Measurements from ENCODE around the gene SLN. TPM values are rescaled to one million over a fixed set of nuclear protein-coding genes. Genes with fewer than 3 reads are reported as not detected.

The SLN gene
- total and polyA plus RNA-seq, 2 experiments from 2014 or later, result not detected

DNA sequence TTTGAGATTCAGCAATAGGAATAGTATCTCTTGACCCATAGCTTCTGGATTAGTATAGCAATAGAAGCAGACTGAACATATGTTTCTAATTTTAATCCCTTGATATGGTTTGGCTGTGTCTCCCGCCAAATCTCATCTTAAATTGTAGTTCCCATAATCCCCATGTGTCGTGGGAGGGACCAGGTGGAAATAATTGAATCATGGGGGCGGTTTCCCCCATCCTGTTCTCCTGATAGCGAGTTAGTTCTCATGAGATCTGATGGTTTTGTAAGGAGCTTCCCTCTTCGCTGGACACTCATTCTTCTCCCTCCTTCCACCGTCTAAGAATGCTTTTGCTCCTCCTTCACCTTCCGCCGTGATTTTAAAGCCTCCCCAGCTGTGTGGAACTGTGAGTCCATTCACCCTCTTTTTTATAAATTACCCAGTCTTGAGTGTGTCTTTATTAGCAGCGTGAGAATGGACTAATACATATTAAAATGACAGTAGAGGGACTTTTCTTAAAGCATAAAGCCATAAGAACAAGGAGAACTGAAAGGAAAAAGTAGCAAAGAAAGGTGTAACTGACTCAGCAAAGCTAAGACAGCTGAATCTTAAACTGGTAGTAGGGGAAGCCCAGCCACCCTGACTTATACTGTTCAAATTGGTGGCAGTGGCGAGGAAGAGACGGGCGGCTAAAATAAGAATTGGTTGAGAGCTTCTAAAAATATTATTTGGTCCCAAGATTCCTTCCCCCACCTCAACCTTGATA is 20.3 kb upstream of the SLN start:
- no peak overlapping the region for H3K4me2 ChIP-seq (ENCODE audit: unreplicated experiment)
- no peaks in the 10 kb centered on the region for H3K36me3 ChIP-seq (ENCODE audit: low read depth)
- no peak overlapping the region for H3K9ac ChIP-seq
- no peak overlapping the region for H2AFZ ChIP-seq
- 76 to 78% methylated on average over 12 of the region's 12 CpGs for WGBS, 2 experiments (ENCODE audit: low coverage in 1 of 2, low lambda C conversion rate in 2 of 2, missing lambda C conversion rate in 2 of 2)
- no peaks in the 10 kb centered on the region for H4K20me1 ChIP-seq (ENCODE audit: insufficient read depth)
- H3K4me3 ChIP-seq, result no peak overlapping the region
- H3F3A ChIP-seq (ENCODE audit: insufficient read depth), result no peaks in the 10 kb centered on the region
- no peaks in the 10 kb centered on the region for H3K4me1 ChIP-seq (ENCODE audit: insufficient read depth)
- in situ Hi-C loops (cut with MboI), result no loop called here
- H3K27ac ChIP-seq, result no peak overlapping the region
- no peaks in the 10 kb centered on the region for H3K9me3 ChIP-seq (ENCODE audit: low read depth)
- H3K27me3 ChIP-seq (replicated peaks; ENCODE audit: insufficient read depth), result no peaks in the 10 kb centered on the region
- DNase-seq, result no peak
- H3K79me2 ChIP-seq (ENCODE audit: insufficient read depth), result no peaks in the 10 kb centered on the region
- TF ChIP-seq EZH2phosphoT487 (IDR thresholded peaks at IDR 0.05; ENCODE audit: insufficient read depth, low read depth) (no peak), EZH2 (IDR thresholded peaks at IDR 0.05; ENCODE audit: insufficient read depth, poor library complexity, severe bottlenecking) (no peak)
- no peaks in the 10 kb centered on the region for H3K9me2 ChIP-seq (ENCODE audit: insufficient read depth)

DNA sequence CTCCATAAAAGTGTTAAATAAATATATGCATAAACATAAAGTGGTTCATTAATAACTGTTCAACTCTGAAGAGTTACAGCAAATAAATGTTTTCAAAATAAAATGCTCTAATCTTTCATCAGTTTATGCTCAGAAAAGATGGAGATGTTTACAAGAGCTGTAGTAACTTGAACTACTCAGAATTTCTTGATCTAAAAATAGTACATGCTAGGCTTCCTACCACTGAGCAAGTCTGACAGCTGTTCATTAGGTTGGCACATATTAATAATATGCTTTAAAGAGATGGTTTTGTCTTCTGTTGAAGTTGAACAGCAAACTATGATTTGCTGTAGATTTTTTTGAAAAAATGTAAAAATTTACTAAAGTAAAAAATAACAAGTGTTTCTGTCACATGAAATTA is 10.8 kb upstream of the SLN start:
- in situ Hi-C loops (cut with MboI), result no loop called here
- Histone ChIP-seq H3K9me2 (ENCODE audit: insufficient read depth) (no peaks in the 10 kb centered on the region), H3K4me3 (no peak overlapping the region), H4K20me1 (ENCODE audit: insufficient read depth) (no peaks in the 10 kb centered on the region), H3K9me3 (ENCODE audit: low read depth) (no peaks in the 10 kb centered on the region), H3K27me3 (replicated peaks; ENCODE audit: insufficient read depth) (0 out of 2 replicates have a peak, but pooled peaks cover 8% of the 10 kb centered on the region), H3K36me3 (ENCODE audit: low read depth) (no peaks in the 10 kb centered on the region), H3K4me2 (ENCODE audit: unreplicated experiment) (no peak overlapping the region), H3K9ac (no peak overlapping the region), H3F3A (ENCODE audit: insufficient read depth) (peaks cover 9% of the 10 kb centered on the region; the same call in 1 of the 2 replicates), H2AFZ (no peak overlapping the region), H3K27ac (no peak overlapping the region), H3K4me1 (ENCODE audit: insufficient read depth) (peaks cover 12% of the 10 kb centered on the region), H3K79me2 (ENCODE audit: insufficient read depth) (no peaks in the 10 kb centered on the region)
- DNase-seq, result no peak
- TF ChIP-seq EZH2 (IDR thresholded peaks at IDR 0.05; ENCODE audit: insufficient read depth, poor library complexity, severe bottlenecking), result no peak
- no peak for TF ChIP-seq EZH2phosphoT487 (IDR thresholded peaks at IDR 0.05; ENCODE audit: insufficient read depth, low read depth)

DNA sequence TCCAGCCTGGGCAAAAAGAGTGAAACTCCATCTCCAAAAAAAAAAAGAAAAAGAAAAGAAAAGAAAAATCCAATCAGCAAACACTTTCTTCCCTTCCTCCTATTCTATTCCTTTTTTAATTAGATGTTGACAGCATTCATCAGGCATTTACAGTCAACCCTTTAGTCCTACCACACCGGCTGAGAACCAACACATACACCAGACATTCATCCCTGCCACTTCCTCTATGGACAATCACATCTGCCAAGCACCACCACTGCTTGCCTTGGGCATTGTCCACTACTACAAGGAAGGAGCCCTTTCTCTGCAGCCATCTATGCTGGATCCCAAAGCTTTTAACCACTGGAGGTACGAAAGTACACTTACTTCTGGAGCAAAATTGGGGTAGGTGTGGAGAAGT is 9.4 kb upstream of the SLN start:
- H3K9ac ChIP-seq, result no peak overlapping the region
- no peak overlapping the region for H2AFZ ChIP-seq
- TF ChIP-seq EZH2 (IDR thresholded peaks at IDR 0.05; ENCODE audit: insufficient read depth, poor library complexity, severe bottlenecking) (no peak), EZH2phosphoT487 (IDR thresholded peaks at IDR 0.05; ENCODE audit: insufficient read depth, low read depth) (no peak)
- H3K4me1 ChIP-seq (ENCODE audit: insufficient read depth), result peaks cover 19% of the 10 kb centered on the region
- H3K9me3 ChIP-seq (ENCODE audit: low read depth), result no peaks in the 10 kb centered on the region
- no peak overlapping the region for H3K4me3 ChIP-seq
- DNase-seq, result no peak
- WGBS, 2 experiments (ENCODE audit: low coverage in 1 of 2, low lambda C conversion rate in 2 of 2, missing lambda C conversion rate in 2 of 2), result 83 to 91% methylated on average over 2 of the region's 2 CpGs
- H3K9me2 ChIP-seq (ENCODE audit: insufficient read depth), result no peaks in the 10 kb centered on the region
- no peaks in the 10 kb centered on the region for H3K36me3 ChIP-seq (ENCODE audit: low read depth)
- H4K20me1 ChIP-seq (ENCODE audit: insufficient read depth), result no peaks in the 10 kb centered on the region
- 0 out of 2 replicates have a peak, but pooled peaks cover 8% of the 10 kb centered on the region for H3K27me3 ChIP-seq (replicated peaks; ENCODE audit: insufficient read depth)
- in situ Hi-C loops (cut with MboI), result no loop called here
- no peaks in the 10 kb centered on the region for H3K79me2 ChIP-seq (ENCODE audit: insufficient read depth)
- H3K27ac ChIP-seq, result no peak overlapping the region
- peaks cover 9% of the 10 kb centered on the region; the same call in 1 of the 2 replicates for H3F3A ChIP-seq (ENCODE audit: insufficient read depth)
- H3K4me2 ChIP-seq (ENCODE audit: unreplicated experiment), result no peak overlapping the region

DNA sequence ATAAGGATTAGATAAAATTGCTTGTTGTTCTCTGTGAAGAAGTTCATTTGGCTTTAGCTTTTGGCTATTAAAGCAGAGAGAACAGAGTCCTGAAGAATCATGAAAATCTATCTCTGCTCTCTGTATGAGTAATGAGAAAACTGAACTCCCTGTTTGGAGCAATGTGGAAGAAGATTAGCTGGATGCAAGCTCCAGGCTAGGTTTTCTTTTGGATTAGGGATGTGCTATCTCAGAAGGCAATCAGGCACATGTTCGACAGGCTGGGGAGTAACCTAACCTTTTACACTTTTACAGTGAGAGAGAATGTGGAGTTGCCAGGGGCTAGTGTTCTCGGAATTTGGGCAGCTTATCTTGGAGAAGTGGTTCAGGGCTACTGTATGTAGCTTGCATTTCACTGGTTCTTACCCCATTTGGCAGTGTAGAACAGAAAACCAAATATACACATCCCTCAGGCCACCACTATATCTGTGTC is 8.5 kb upstream of the SLN start:
- no peaks in the 10 kb centered on the region for H3K36me3 ChIP-seq (ENCODE audit: low read depth)
- H3K9me2 ChIP-seq (ENCODE audit: insufficient read depth), result no peaks in the 10 kb centered on the region
- no peaks in the 10 kb centered on the region for H3K79me2 ChIP-seq (ENCODE audit: insufficient read depth)
- H3K9ac ChIP-seq, result no peak overlapping the region
- no peaks in the 10 kb centered on the region for H4K20me1 ChIP-seq (ENCODE audit: insufficient read depth)
- 8 to 11% methylated on average over 2 of the region's 2 CpGs for WGBS, 2 experiments (ENCODE audit: low coverage in 1 of 2, low lambda C conversion rate in 2 of 2, missing lambda C conversion rate in 2 of 2)
- peaks cover 9% of the 10 kb centered on the region; the same call in 1 of the 2 replicates for H3F3A ChIP-seq (ENCODE audit: insufficient read depth)
- no peaks in the 10 kb centered on the region for H3K9me3 ChIP-seq (ENCODE audit: low read depth)
- H2AFZ ChIP-seq, result no peak overlapping the region; the same call in 1 of the 2 replicates
- no peak for TF ChIP-seq EZH2 (IDR thresholded peaks at IDR 0.05; ENCODE audit: insufficient read depth, poor library complexity, severe bottlenecking)
- TF ChIP-seq EZH2phosphoT487 (IDR thresholded peaks at IDR 0.05; ENCODE audit: insufficient read depth, low read depth), result no peak
- no peak overlapping the region for H3K4me3 ChIP-seq
- H3K27me3 ChIP-seq (replicated peaks; ENCODE audit: insufficient read depth), result 0 out of 2 replicates have a peak, but pooled peaks cover 8% of the 10 kb centered on the region
- peak overlapping the region; percentile 22 for H3K4me2 ChIP-seq (ENCODE audit: unreplicated experiment)
- in situ Hi-C loops (cut with MboI), result no loop called here
- DNase-seq, result peak; percentile 20
- peak overlapping the region; percentile 2; the same call in 1 of the 2 replicates for H3K27ac ChIP-seq
- peaks cover 19% of the 10 kb centered on the region for H3K4me1 ChIP-seq (ENCODE audit: insufficient read depth)
